ENCODE measurements around the gene MCUR1.

- TF ChIP-seq KAT7 (CRISPR knock-in tag; IDR thresholded peaks at IDR 0.05; ENCODE audit: borderline replicate concordance) (no peak), REST (IDR thresholded peaks at IDR 0.05; ENCODE audit: borderline replicate concordance) (no peak), REST (CRISPR knock-in tag; IDR thresholded peaks at IDR 0.05; ENCODE audit: low read depth) (no peak), KDM1A (IDR thresholded peaks at IDR 0.05) (no peak), SMARCA5 (IDR thresholded peaks at IDR 0.05) (no peak), ZBTB11 (CRISPR knock-in tag; IDR thresholded peaks at IDR 0.05) (no peak), SMC3 (conservative IDR thresholded peaks at IDR 0.05; ENCODE audit: insufficient read depth, low read depth, low read length) (no peak), ESRRA (IDR thresholded peaks at IDR 0.05; ENCODE audit: borderline replicate concordance, low read depth) (no peak), MEF2D (tag; conservative IDR thresholded peaks at IDR 0.05; ENCODE audit: low read depth) (no peak), SMARCC2 (IDR thresholded peaks at IDR 0.05; ENCODE audit: low read depth) (no peak), POLR2A (conservative IDR thresholded peaks at IDR 0.05) (no peak), RBM15 (IDR thresholded peaks at IDR 0.05; ENCODE audit: insufficient read depth, low read length) (no peak), GTF2E2 (tag; IDR thresholded peaks at IDR 0.05) (no peak), E2F1 (CRISPR knock-in tag; IDR thresholded peaks at IDR 0.05) (no peak), MTA2 (IDR thresholded peaks at IDR 0.05; ENCODE audit: low read depth) (no peak)
Observed at GRCh38 chr6:13818341-13818740, 4.0 kb upstream of the MCUR1 start.

Data from K562 (cell line).